SK-N-SH treated with all-trans-retinoic acid at 6 μM for 48 hours (cell line): ENCODE results near the gene IMPG2.

Source experiments
- CSDC2 ChIP-seq: fragments of 250-450 bp; sonication (Bioruptor Pico); IDR thresholded peaks from 2 replicates; pipeline ENCODE4 v1.5.0; 2020; ENCODE audit warnings: mild to moderate bottlenecking, moderate library complexity
- GLIS3 ChIP-seq: fragments of 250-450 bp; sonication (Bioruptor Pico); IDR thresholded peaks from 2 replicates; pipeline ENCODE4 v1.5.0; 2020; ENCODE audit warnings: mild to moderate bottlenecking, moderate library complexity
- TOX ChIP-seq: fragments of 250-450 bp; sonication (Bioruptor Pico); IDR thresholded peaks from 2 replicates; pipeline ENCODE4 v1.8.0; 2021; ENCODE audit warnings: mild to moderate bottlenecking, moderate library complexity, borderline replicate concordance
- ZFP3 ChIP-seq: fragments of 250-450 bp; sonication (Bioruptor Pico); IDR thresholded peaks from 2 replicates; pipeline ENCODE4 v1.5.0; 2020; ENCODE audit warnings: mild to moderate bottlenecking, moderate library complexity
- ZNF565 ChIP-seq: fragments of 450-650 bp; formaldehyde crosslinking; conservative IDR thresholded peaks from 2 replicates; pipeline ENCODE4 v1.5.0; 2020; ENCODE audit warnings: low read depth, mild to moderate bottlenecking, moderate library complexity

DNA sequence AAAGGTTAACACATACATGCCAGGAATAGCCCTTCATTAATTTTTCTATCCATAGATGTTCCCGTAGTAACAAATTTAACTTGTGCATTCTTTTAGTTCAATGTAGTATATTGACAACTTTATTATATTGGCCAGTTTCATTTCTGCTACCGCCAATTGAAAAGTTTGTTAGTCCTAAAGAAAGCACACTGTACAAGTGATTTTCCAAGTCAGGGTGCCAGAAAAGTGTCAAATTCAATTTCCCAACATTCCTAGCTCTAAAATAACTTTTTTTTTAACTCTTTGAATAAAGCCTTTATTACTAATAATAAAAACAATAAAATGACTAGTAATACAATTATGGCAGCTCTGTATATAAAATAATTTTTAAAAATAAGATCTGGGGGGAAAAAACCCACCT, 68.9 kb downstream of the IMPG2 start:
- TF ChIP-seq CSDC2 (no peak), ZNF565 (CRISPR knock-in tag) (no peak), TOX (CRISPR knock-in tag) (no peak), ZFP3 (CRISPR knock-in tag) (no peak), GLIS3 (CRISPR knock-in tag) (no peak)
